ENCODE data around the gene FGF12. TPM values are rescaled to one million over a fixed set of nuclear protein-coding genes. Genes with fewer than 3 reads are reported as not detected.

The FGF12 gene
- total RNA-seq, 1 donor from 2014 or later = 0.63 TPM

DNA sequence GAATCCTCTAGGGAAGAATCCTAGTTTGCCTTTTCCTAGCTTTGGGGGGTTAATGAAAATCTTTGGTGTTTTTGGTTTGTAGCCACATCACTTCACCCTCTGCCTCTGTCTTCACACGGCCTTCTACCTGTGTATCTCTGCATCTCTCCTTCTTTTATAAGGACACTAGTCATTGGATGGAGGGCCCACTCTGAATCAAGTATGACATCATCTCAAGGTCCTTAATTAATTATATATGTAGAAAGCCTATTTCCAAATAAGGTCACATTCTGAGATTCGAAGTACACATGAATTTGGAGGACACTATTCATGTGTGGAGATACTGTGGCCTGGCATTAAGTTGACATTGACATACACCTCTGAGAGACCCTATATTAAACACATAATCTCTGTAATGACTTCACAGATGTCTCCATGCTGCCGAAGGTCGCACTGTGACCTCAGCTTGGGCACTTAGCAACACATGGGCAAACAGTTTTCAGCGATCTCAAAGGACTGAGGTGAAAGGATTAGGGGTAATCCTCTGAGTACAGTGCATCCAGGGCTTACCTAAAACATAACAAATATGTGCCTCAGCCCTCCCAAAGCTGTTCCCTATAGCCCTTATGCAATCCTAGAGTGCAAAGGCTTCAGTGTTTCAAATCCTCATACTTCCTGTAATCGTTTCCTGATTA, 446.0 kb downstream of the FGF12 start:
- no peak for DNase-seq (ENCODE audit: low spot score)
- ATAC-seq = no peak

DNA sequence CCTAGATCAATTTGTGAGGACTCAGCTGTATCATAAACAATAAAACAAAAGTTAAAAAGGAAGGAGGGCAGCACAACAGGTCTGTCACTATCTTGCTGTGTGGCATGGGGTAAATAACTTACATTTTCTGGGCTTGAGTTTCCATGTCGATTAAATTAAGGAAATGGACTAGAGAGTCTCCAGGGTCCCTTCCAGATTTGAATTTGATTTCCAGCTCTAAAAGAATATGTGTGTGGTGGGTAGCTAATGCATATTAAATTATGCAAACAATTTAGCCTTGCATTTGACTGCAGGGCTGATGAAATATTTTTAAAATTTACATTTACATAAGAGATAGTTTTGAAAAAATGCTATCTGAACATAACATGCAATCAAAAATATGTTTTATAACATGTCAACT, 447.7 kb downstream of the FGF12 start:
- no peak for ATAC-seq
- DNase-seq (ENCODE audit: low spot score) = no peak

DNA sequence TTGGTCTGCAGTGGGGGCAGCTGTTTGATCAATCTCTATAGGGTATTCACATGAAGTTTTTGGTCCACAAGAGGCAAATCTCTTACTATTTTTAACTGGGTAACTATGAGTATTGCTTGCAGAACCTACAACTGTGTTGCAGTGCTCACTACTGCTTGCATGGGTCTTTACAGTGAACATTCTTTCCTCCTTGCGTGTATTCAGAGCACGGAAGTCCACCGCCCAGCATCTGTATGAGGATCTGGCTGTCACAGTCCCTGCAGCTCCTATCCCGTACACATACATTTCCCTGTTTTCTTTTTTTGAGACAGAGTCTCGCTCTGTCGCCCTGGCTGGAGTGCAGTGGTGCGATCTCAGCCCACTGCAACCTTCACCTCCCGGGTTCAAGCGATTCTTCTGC, 449.9 kb downstream of the FGF12 start:
- ATAC-seq = no peak

DNA sequence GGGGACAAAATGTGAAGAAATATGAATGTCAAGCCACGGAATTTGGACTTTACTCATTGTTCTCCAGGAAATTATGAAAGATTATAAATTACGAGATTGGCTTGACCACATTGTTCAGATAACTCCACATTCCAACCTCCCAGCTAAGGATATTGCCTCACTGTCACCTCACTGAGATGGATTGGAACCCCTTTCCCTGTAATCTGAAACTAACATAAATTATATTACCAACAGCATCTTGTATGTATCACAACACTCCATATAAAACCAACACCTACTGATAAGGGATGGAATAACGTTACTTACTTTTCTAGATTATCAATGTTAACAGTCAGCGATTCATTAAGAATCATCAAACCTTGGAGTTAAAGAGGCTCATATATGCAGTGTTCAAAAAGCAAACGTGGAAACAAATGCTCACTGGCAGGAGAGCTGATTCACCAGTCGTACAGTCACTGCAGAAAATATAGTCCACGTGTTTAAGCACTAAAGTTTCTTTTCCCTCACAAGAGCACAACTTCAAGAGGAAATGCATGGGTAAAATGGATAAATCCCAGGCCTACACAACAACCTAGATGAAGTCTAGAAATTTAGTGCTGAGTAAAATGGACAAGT, 451.5 kb downstream of the FGF12 start:
- no peak for ATAC-seq

More for the DNA sequence above, 449.9 kb downstream of the FGF12 start:
- no peak for DNase-seq (ENCODE audit: low spot score)

DNA sequence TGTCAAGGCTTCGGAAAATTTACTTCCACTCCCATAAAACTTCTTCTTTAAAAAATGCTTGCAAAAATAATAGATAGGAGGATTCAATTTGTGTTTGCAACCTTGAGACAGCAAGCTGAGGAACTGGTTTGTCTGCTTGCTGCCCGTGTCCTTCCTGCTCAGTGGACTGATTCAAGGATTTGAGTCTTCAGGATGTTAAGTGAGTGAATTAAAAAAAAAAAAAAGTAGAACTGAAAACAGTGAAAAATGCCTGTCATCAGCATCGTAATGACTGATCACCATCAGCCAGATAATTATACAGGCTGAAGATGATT, 453.7 kb downstream of the FGF12 start:
- DNase-seq (ENCODE audit: low spot score) (no peak), ATAC-seq (no peak)

More for the DNA sequence above, 451.5 kb downstream of the FGF12 start:
- DNase-seq (ENCODE audit: low spot score) = no peak

DNA sequence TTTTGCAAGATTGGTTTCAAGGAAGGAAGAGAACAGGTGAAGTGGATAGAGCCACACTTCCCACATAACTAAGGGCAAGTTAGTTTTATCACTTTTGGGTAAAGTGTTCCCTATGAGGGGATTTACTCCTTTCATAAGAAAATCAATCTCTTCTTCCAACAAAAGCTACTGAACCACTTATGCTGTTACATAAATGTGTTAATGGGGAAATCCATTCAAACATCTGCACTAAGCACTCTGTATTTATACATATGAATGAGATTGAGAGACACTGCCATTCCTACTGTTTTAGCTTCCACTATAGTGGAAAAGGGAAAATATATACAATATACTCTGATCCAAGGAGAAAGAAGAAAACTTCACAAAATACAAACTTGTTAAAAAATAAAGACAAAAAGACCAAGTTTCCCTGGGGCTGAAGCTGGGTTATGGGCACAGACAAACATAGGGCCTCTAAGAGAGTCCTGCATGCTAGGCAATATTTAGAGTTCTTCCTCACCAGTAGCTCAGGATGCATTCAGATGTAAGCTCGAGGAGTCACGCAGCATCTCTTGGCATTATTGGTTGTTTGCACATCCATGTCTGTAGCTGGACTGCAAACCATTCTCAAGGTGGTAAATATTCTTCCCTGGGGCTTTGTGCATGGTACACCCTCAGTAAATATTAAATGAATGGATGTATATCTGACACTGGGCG, 454.2 kb downstream of the FGF12 start:
- DNase-seq (ENCODE audit: low spot score) (no peak), ATAC-seq (no peak)

DNA sequence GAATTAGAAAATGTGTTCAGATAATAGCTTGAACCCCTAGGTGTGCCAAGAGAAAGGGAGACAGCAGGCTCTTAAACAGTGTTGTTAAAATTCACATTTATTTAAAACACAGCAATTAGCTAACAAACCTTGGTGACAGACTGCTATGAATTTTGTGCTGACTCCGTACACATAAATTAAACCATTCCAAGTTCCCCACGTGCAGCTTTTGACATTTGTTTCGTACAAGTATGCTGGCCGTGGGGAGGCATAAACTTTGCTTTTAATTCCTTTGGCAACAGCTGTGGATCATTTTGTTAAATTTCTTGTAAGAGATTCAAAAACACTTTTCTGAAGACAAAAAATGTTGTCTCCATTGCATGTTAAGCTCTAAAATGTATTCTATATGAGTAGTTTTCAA, 465.3 kb downstream of the FGF12 start:
- no peak for ATAC-seq
- DNase-seq (ENCODE audit: low spot score) = no peak

DNA sequence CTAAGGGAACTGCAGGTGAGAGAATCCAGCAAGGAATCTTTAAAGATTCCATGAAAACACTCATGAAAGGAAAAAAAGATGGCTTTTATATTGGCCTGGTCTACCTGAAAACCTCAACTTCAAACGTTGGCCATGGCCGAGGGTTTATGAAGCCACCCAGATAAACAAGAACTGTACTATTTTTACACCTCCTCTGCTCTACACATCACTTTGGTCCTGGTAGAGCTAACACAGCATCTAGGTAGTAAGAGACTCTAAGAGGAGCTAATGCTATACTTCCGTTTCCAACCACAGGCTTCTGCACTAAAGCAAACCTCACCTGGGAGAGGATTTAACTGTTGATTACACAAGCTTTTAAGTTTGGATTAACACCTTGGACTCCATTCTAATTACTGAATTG, 466.2 kb downstream of the FGF12 start:
- no peak for DNase-seq (ENCODE audit: low spot score)
- no peak for ATAC-seq

DNA sequence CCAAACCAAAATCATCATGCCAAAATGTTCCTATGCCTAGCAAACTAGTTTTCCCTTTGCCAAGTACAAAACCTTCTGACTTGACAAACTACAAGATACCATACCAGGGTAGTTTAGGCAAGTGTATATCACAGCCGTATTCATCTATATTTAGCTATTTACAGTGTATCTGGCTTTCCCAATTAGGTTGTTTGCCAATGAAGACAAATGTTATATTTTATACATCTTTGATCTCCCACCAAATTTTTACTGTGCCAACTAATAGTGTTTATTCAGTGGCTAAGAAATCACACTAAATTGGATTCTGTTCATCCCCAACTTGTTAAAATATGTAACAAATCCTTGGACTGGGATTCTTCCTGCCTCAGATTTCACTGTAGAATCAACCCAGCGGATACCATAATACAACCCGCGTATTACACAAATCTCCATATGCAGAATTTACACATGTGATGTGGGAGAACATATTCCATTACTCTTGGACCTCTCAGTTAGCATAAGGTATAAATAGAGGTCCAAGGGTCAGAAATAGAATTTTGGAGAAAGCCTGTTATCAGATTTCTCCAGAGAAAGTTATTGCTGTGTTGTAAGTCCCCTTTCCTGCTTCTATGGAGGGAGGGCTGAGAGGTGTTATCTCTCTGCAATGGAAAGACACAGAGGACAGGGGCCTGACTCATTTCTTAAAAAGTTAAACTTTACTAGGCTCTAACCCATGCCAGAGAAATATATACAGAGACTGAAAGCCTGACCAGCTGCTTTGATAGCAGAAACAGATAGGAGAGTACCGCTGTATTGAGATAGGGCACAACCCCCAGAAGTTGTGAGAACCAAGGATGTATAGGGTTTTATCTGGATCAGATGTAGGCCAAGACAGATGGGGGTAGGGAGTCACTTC, 467.0 kb downstream of the FGF12 start:
- no peak for ATAC-seq
- no peak for DNase-seq (ENCODE audit: low spot score)

DNA sequence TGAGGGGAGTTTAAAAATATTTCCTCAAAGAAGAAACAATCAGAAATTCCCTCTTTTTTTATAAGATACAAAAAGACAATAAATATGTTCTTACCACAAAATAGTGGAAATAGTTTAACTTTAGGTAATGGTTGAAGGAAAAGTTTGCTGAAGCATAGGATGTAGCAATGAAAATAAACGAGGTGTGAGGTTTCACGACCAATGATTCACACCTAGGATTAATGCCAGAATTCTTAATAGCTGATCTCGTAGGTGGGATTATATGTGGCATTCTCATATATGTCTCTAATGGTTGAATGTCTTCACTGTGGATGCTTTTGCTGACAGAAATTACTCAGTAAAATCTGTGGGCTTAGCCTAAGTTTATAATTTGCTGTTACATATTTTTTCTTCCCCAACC, 467.7 kb downstream of the FGF12 start:
- ATAC-seq (no peak), DNase-seq (ENCODE audit: low spot score) (no peak)

DNA sequence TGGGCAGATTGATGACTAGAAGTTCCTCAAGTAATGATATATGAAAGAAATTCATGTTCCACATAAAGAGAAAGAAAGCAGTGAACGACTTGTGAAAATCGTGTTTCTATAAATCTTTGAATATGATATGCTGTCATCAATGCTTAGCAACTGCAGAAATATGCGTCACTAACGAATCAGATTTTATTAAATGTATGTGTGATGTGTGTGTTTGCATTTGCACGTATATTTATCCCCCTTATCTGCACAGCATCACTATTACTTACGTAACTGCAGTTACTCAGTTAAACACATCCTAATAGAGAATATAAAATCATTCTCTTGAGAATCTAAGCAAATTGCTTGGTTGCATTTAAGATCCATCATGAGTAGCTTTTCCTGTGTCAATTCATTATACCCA, 468.6 kb downstream of the FGF12 start:
- DNase-seq (ENCODE audit: low spot score) = no peak
- ATAC-seq = no peak

DNA sequence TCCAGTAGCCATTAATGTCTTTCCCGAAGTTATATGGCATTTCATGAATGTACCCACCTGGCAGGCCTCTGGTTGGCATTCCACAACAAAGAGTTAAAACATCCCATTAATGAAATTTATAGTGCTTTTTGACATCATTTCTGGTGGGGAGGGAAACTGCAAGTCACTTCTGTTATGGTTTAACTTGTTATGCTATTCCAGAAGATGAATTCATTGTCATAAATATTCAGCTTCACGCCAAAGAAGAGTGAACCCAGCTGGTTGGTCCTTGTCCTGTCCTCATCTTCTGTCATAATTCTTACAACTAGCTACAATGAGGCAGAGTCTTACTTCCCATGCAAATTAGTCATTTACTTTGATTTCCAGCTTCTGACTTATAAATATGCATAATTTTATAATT, 471.5 kb downstream of the FGF12 start:
- DNase-seq (ENCODE audit: low spot score) (no peak), ATAC-seq (no peak)

DNA sequence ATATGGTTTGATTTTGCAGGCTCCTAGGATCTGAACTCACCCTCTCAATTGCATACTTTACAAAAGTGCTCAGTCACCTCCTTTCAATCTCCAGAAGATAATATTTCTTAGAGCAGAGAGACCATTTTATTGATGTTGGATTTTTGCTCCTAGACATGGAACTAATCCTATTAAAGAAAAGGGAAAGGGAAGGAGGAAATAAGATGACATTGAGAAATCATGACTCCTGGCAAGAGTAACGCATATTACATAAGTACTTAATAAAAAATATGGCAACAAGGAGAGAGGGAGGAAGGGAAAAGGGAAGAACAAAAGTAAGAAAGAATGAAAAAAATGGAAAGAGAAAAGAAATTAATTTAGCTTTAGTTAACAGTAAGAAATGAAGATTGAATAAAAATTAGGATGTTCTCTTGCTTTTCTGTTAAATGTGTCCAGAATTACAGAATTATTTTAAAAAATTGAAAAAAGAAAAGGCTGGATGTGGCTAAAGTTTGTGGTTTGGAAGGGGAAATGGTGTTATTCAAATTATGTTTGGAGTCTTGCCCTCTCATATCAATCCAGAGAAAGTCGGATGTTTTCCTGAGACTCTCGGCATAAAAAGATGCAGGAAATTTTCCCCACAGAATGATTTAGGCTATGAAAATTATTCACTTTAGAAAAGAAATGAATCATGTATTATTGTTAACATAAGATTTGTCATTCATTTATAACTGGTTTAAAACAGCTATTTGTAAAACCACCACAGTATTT, 474.0 kb downstream of the FGF12 start:
- ATAC-seq = no peak
- no peak for DNase-seq (ENCODE audit: low spot score)

DNA sequence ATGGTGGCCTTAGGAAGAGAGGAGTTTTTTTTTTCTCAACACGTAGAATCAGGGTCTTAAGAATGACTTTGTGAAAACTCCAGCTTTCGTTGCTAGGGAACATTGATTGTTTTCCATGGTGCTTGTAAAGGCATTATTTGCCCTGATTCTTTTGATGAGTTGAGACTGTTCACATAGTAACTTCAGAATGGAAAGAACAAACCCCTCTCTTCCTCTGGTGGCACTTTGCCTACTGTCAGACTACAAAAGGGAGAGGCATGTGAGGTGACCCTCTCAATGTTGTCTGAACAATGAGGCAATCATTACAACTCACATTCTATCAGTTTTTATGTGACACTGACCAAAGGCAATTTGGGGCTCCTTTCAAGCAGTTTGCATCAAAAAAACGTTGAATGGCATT, 477.8 kb downstream of the FGF12 start:
- ATAC-seq = no peak
- no peak for DNase-seq (ENCODE audit: low spot score)

DNA sequence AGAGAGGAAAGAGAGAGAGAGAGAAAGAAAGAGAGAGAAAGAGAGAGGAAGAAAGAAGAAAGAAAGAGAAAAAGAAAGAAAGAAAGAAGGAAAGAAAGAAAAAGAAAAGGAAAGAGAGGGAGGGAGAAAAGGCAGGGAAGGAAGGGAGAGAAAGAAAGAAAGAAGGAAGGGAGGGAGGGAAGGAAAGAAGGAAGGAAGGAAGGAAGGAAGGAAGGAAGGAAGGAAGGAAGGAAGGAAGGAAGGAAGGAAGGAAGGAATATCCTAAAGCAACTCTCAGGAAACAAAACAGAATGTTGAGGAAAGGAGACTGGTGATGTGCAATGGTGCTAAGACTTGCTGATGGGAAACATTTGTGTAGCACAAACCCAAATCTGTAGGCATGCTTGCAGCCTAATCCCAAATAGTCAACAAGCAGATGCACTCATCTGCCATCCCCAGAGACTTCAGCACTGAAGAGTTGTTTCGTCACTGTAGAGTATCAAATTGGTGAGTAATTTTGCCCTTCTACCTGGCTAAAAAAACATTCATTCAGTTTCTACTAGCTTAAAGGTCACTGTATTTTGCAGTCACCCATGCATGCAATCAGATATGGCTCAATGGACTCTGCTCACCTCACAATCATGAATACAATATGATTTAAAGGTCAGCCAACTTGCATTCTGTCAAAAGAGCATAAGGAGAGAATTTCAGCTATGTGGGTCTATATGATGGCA, 480.3 kb downstream of the FGF12 start:
- ATAC-seq (no peak), DNase-seq (ENCODE audit: low spot score) (no peak)

DNA sequence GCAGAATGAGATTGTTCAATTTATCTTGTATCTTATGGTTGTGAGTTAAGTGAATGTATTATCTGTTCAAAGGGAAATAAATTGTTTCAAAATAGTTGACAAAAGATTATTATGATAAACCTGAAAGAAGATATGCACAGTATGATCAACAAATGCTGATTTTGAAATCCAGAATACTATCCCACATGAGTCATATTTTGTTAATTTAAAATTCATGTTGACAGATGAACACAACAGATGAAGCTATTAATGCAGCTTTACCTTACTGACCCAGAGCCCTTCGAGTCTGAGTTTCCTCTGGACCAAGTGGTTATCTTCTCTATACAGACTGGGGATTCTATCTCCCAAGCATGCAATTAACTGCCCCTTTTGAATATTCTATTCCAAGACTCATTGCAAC, 482.8 kb downstream of the FGF12 start:
- no peak for DNase-seq (ENCODE audit: low spot score)
- no peak for ATAC-seq

DNA sequence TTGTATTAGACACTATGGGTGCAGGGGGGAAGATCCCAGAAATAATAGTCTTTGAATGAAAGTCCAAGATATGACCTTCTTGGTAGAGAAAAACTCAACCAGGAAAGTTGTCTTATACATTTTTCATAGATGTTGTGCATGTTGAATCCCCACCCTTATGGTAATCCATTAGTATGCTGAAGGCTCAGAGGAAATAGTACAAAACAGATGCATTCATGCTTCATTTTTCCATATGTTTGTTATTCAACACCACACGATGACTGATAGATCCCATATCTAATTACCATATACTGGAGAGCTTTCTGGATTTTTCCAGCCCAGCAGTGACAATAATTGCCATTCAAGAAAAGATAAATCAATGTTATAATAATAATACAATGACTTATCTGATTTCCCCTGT, 487.4 kb downstream of the FGF12 start:
- no peak for DNase-seq (ENCODE audit: low spot score)
- no peak for ATAC-seq

DNA sequence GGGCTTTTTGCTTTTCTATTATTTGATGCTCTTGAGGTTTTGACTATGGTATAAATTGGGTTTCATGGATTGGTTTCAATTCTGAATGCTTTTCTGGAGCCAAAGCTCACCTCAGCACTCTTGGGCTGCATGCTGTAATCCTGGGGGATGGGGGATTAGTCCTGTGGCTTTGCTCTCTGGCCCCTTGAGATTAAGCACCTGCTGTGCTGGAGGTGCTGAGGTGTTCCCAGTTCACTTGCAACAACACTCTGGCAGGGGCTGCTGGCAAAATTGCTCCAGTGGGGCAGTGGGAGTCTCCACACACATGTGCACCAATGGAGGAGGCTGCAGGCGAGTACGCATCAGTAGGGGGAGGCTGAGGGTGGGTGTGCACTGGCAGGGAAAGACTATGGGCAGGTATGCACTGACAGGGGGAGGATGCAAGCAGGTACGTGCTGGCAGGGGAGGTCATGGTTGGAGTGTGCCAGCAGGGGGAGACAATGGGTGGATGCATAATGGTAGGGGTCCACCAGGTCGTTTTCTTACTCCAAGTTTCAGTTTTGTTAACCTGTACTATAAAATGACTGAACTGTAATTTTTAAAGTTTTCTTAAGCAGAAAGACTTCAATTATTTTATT, 489.2 kb downstream of the FGF12 start:
- DNase-seq (ENCODE audit: low spot score) (no peak), ATAC-seq (no peak)

DNA sequence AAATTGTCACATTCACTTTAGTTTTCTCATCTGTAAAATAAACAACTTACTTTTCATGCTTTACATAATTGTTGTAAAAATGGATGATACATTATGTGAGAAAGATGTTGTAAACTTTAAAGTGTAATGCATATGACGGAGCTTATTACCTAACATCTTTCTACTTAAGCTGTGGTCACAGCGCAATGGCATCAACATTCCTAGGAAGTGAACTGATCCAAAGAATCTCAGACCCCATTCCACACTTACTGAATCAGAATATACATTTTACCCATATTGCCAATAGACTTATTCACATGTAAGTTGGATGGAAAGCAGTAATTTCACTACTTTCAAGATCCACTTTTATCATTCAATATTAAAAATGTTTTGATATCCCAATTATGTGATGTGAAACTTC, 497.5 kb downstream of the FGF12 start:
- no peak for ATAC-seq
- DNase-seq (ENCODE audit: low spot score) = no peak

DNA sequence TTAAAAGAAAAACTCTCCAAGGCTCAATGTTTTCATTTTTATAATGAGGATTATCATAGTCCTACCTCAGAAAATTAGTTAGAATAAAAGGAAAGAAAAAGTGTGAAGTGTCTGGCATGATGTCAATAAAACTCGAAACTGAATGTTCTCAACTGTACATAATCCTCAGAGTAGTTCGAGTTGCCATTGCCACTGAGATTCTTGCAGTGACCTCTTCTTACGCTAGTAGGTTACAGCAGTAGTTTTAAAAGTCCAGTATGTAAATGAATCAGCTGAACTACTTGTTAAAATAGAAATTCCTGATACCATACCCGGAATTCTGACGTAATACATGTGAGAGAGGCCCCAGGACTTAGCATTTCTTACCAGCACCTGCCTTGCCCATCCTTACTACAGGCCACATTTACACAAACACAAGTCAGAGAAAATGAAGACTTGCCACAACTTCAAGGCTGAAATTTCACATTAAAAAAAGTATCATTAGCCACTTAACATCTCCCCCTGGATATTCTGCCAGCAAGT, 502.6 kb downstream of the FGF12 start:
- ATAC-seq (no peak), DNase-seq (ENCODE audit: low spot score) (no peak)
